GM23338 (cell line): ENCODE measurements around the gene CMYA5. TPM values are rescaled to one million over a fixed set of nuclear protein-coding genes. Genes with fewer than 3 reads are reported as not detected.

ENCODE experiments used
- ATAC-seq: fragments of 200-7000 bp; cut with Tn5 transposase; 3 replicates; pipeline ENCODE4 v1.9.1; 2020
- DNase-seq: peaks from one replicate; pipeline ENCODE4 v3.0.0-alpha.2; 2015; ENCODE audit warnings: low spot score
- H2AFZ ChIP-seq: fragments of 200-600 bp; sonication (generic); 2 replicates; pipeline ENCODE4 v1.8.0; 2016; ENCODE audit warnings: antibody characterized with exemption, mild to moderate bottlenecking, moderate library complexity
- H3F3A ChIP-seq: fragments of 200-600 bp; sonication (generic); replicated peaks from 2 replicates; pipeline ENCODE4 v1.8.0; 2017; ENCODE audit warnings: antibody characterized with exemption, mixed run types, low read depth
- H3K27ac ChIP-seq: fragments of 200-600 bp; sonication (generic); 2 replicates; pipeline ENCODE4 v1.6.1; 2016; ENCODE audit warnings: low read depth
- H3K27me3 ChIP-seq: fragments of 200-600 bp; sonication (generic); 2 replicates; pipeline ENCODE4 v1.8.0; 2016; ENCODE audit warnings: mild to moderate bottlenecking, mixed run types, moderate library complexity; ENCODE audit not compliant: insufficient read depth
- H3K36me3 ChIP-seq: fragments of 200-600 bp; sonication (generic); 2 replicates; pipeline ENCODE4 v1.8.0; 2016; ENCODE audit warnings: mild to moderate bottlenecking; ENCODE audit not compliant: insufficient read depth
- H3K4me1 ChIP-seq: fragments of 200-600 bp; sonication (generic); 2 replicates; pipeline ENCODE4 v1.8.0; 2016; ENCODE audit warnings: mild to moderate bottlenecking, moderate library complexity; ENCODE audit not compliant: insufficient read depth
- H3K4me2 ChIP-seq: fragments of 200-600 bp; sonication (generic); 2 replicates; pipeline ENCODE4 v1.7.1; 2017; ENCODE audit warnings: mixed run types
- H3K4me3 ChIP-seq: fragments of 200-600 bp; sonication (generic); 2 replicates; pipeline ENCODE4 v1.6.1; 2016; ENCODE audit warnings: mixed run types
- H3K79me2 ChIP-seq: fragments of 200-600 bp; sonication (generic); replicated peaks from 2 replicates; pipeline ENCODE4 v1.8.0; 2017; ENCODE audit warnings: mild to moderate bottlenecking; ENCODE audit not compliant: insufficient read depth
- H3K9me2 ChIP-seq: fragments of 200-600 bp; sonication (generic); 2 replicates; pipeline ENCODE4 v1.8.0; 2017; ENCODE audit not compliant: insufficient read depth
- H4K20me1 ChIP-seq: fragments of 200-600 bp; sonication (generic); replicated peaks from 2 replicates; pipeline ENCODE4 v1.8.0; 2017; ENCODE audit warnings: mild to moderate bottlenecking; ENCODE audit not compliant: insufficient read depth
- H3K27ac Mint-ChIP-seq: 2 replicates; pipeline ENCODE4 v1.8.0; 2020; ENCODE audit warnings: inconsistent platforms, mild to moderate bottlenecking, moderate library complexity, mixed read lengths
- H3K27me3 Mint-ChIP-seq: 3 replicates; pipeline ENCODE4 v1.8.0; 2022; ENCODE audit warnings: low read depth, mild to moderate bottlenecking, moderate library complexity, mixed read lengths, inconsistent platforms; ENCODE audit not compliant: insufficient read depth, poor library complexity
- H3K36me3 Mint-ChIP-seq: 3 replicates; pipeline ENCODE4 v1.8.0; 2021; ENCODE audit warnings: low read depth, mild to moderate bottlenecking, inconsistent platforms, moderate library complexity, mixed read lengths
- H3K4me1 Mint-ChIP-seq: 3 replicates; pipeline ENCODE4 v1.8.0; 2020; ENCODE audit warnings: mild to moderate bottlenecking, inconsistent platforms, mixed read lengths
- H3K4me3 Mint-ChIP-seq: 3 replicates; pipeline ENCODE4 v1.8.0; 2021; ENCODE audit warnings: moderate library complexity, mild to moderate bottlenecking, inconsistent platforms, mixed read lengths
- H3K9me3 Mint-ChIP-seq: 3 replicates; pipeline ENCODE4 v1.8.0; 2020; ENCODE audit warnings: moderate library complexity, mild to moderate bottlenecking, inconsistent platforms, mixed read lengths
- CREB1 ChIP-seq: fragments of 250-450 bp; sonication (Bioruptor Pico); IDR thresholded peaks from 2 replicates; pipeline ENCODE4 v1.5.0; 2020; ENCODE audit warnings: low read depth, mild to moderate bottlenecking, moderate library complexity
- ETS1 ChIP-seq: IDR thresholded peaks from 2 replicates; pipeline ENCODE4 v1.6.1; 2016; ENCODE audit warnings: antibody characterized with exemption
- EZH2 ChIP-seq: fragments of 200-600 bp; sonication (generic); IDR thresholded peaks from one replicate; pipeline ENCODE4 v1.8.0; 2017; ENCODE audit warnings: antibody characterized with exemption, mild to moderate bottlenecking, low read depth; ENCODE audit not compliant: unreplicated experiment
- EZH2phosphoT487 ChIP-seq: fragments of 200-600 bp; sonication (generic); IDR thresholded peaks from one replicate; pipeline ENCODE4 v1.8.1; 2018; ENCODE audit warnings: antibody characterized with exemption; ENCODE audit not compliant: unreplicated experiment
- JUNB ChIP-seq: IDR thresholded peaks from one replicate; pipeline ENCODE4 v1.6.1; 2016; ENCODE audit warnings: antibody characterized with exemption; ENCODE audit not compliant: unreplicated experiment
- NANOG ChIP-seq: IDR thresholded peaks from 2 replicates; pipeline ENCODE4 v1.6.1; 2016; ENCODE audit warnings: antibody characterized with exemption, borderline replicate concordance
- POLR2AphosphoS5 ChIP-seq: IDR thresholded peaks from 2 replicates; pipeline ENCODE4 v1.6.1; 2016; ENCODE audit warnings: antibody characterized with exemption, low read depth
- STAT1 ChIP-seq: IDR thresholded peaks from one replicate; pipeline ENCODE4 v1.6.1; 2016; ENCODE audit warnings: antibody characterized with exemption; ENCODE audit not compliant: unreplicated experiment
- ZNF114 ChIP-seq: fragments of 250-450 bp; sonication (Bioruptor Pico); IDR thresholded peaks from 2 replicates; pipeline ENCODE4 v1.5.0; 2020; ENCODE audit warnings: mild to moderate bottlenecking, moderate library complexity
- ZNF331 ChIP-seq: fragments of 250-450 bp; sonication (Bioruptor Pico); IDR thresholded peaks from 2 replicates; pipeline ENCODE4 v1.5.0; 2020; ENCODE audit warnings: low read depth, mild to moderate bottlenecking, moderate library complexity
- ZNF462 ChIP-seq: fragments of 250-450 bp; sonication (Bioruptor Pico); IDR thresholded peaks from 2 replicates; pipeline ENCODE4 v1.5.0; 2020; ENCODE audit warnings: mild to moderate bottlenecking, moderate library complexity
- polyA plus RNA-seq: library from polyadenylated mRNA; unstranded; fragments of >200 nt; fragmentation: Nextera tagmentation; extraction: Ambion mirVana; gene quantifications from 2 replicates; pipeline ENCODE4 v1.2.1, GENCODE V29; 2016
- total RNA-seq: library from RNA; depleted of rRNA; stranded (reverse); fragments of >200 nt; shearing (Covaris generic); gene quantifications from 2 replicates; pipeline ENCODE4 v1.2.3, GENCODE V29; 2014
- TF ChIP-seq, protein P1 (sequence below): IDR thresholded peaks from one replicate; pipeline ENCODE4 v1.6.1; 2018; ENCODE audit warnings: antibody characterized with exemption; ENCODE audit not compliant: unreplicated experiment
- TF ChIP-seq, protein P2 (sequence below), 2 experiments: fragments of 200-600 bp in 1 of 2; sonication (generic) in 1 of 2; conservative IDR thresholded peaks; 2 replicates each; pipeline versions ENCODE4 v1.5.1 to v1.6.1; 2016 to 2017; ENCODE audit warnings: antibody characterized with exemption in 2 of 2, low read depth in 2 of 2, mild to moderate bottlenecking in 2 of 2, moderate library complexity in 1 of 2

The CMYA5 gene
- total and polyA plus RNA-seq, 2 experiments from 2014 or later: 0.45 to 0.49 TPM

- no peaks in the 10 kb centered on the region for H3K79me2 ChIP-seq
- no peak overlapping the region for H3K4me3 Mint-ChIP-seq
Measured at GRCh38 chr5:79774855-79775237, 85.2 kb downstream of the CMYA5 start.

More at GRCh38 chr5:79774855-79775237, 85.2 kb downstream of the CMYA5 start:
- H3K27me3 Mint-ChIP-seq: peaks cover 4% of the 10 kb centered on the region
- no peak overlapping the region for H3K27ac Mint-ChIP-seq
- no peak; the same call in 2 of the 3 replicates for ATAC-seq
- DNase-seq: no peak
- H3K4me1 Mint-ChIP-seq: peaks cover 8% of the 10 kb centered on the region
- H3K4me1 ChIP-seq: peaks cover 7% of the 10 kb centered on the region
- H3K27ac ChIP-seq: no peak overlapping the region
- H3K36me3 ChIP-seq: no peaks in the 10 kb centered on the region
- H4K20me1 ChIP-seq: no peaks in the 10 kb centered on the region
- TF ChIP-seq NANOG (no peak), JUNB (no peak), POLR2AphosphoS5 (no peak), ETS1 (no peak), EZH2phosphoT487 (no peak), EZH2 (no peak), ZNF462 (no peak), ZNF114 (CRISPR knock-in tag) (no peak), ZNF331 (CRISPR knock-in tag) (no peak), CREB1 (CRISPR knock-in tag) (no peak), STAT1 (no peak)
- TF ChIP-seq, protein P1, sequence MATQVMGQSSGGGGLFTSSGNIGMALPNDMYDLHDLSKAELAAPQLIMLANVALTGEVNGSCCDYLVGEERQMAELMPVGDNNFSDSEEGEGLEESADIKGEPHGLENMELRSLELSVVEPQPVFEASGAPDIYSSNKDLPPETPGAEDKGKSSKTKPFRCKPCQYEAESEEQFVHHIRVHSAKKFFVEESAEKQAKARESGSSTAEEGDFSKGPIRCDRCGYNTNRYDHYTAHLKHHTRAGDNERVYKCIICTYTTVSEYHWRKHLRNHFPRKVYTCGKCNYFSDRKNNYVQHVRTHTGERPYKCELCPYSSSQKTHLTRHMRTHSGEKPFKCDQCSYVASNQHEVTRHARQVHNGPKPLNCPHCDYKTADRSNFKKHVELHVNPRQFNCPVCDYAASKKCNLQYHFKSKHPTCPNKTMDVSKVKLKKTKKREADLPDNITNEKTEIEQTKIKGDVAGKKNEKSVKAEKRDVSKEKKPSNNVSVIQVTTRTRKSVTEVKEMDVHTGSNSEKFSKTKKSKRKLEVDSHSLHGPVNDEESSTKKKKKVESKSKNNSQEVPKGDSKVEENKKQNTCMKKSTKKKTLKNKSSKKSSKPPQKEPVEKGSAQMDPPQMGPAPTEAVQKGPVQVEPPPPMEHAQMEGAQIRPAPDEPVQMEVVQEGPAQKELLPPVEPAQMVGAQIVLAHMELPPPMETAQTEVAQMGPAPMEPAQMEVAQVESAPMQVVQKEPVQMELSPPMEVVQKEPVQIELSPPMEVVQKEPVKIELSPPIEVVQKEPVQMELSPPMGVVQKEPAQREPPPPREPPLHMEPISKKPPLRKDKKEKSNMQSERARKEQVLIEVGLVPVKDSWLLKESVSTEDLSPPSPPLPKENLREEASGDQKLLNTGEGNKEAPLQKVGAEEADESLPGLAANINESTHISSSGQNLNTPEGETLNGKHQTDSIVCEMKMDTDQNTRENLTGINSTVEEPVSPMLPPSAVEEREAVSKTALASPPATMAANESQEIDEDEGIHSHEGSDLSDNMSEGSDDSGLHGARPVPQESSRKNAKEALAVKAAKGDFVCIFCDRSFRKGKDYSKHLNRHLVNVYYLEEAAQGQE: no peak
- TF ChIP-seq, protein P2, sequence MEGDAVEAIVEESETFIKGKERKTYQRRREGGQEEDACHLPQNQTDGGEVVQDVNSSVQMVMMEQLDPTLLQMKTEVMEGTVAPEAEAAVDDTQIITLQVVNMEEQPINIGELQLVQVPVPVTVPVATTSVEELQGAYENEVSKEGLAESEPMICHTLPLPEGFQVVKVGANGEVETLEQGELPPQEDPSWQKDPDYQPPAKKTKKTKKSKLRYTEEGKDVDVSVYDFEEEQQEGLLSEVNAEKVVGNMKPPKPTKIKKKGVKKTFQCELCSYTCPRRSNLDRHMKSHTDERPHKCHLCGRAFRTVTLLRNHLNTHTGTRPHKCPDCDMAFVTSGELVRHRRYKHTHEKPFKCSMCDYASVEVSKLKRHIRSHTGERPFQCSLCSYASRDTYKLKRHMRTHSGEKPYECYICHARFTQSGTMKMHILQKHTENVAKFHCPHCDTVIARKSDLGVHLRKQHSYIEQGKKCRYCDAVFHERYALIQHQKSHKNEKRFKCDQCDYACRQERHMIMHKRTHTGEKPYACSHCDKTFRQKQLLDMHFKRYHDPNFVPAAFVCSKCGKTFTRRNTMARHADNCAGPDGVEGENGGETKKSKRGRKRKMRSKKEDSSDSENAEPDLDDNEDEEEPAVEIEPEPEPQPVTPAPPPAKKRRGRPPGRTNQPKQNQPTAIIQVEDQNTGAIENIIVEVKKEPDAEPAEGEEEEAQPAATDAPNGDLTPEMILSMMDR (conservative IDR thresholded peaks at IDR 0.05; ENCODE audit: low read depth in 2 of 2): no peak
- no peak overlapping the region for H3K4me2 ChIP-seq
- peaks cover 11% of the 10 kb centered on the region for H3K9me3 Mint-ChIP-seq
- H2AFZ ChIP-seq: no peak overlapping the region
- no peaks in the 10 kb centered on the region for H3K27me3 ChIP-seq
- no peaks in the 10 kb centered on the region; the same call in 1 of the 2 replicates for H3K9me2 ChIP-seq
- H3K4me3 ChIP-seq: no peak overlapping the region
- H3F3A ChIP-seq: no peaks in the 10 kb centered on the region
- H3K36me3 Mint-ChIP-seq: peaks cover 7% of the 10 kb centered on the region
